Tibial nerve (tissue), 3 donors: Measurements from ENCODE around the gene TLE7.

Source experiments
- CTCF ChIP-seq, 5 experiments: fragments of 200-600 bp in 3 of 5; fragments of 450-650 bp in 2 of 5; sonication (generic) in 3 of 5; IDR thresholded peaks; one replicate each; pipeline ENCODE4 v1.5.1; 2016 to 2019; ENCODE audit warnings: antibody characterized with exemption in 5 of 5, mild to moderate bottlenecking in 3 of 5, moderate library complexity in 2 of 5
- POLR2A ChIP-seq, 2 donors: fragments of 450-650 bp; IDR thresholded peaks; one replicate each; pipeline ENCODE4 v1.6.1; 2017; ENCODE audit warnings: antibody characterized with exemption in 2 of 2, mild to moderate bottlenecking in 2 of 2, moderate library complexity in 2 of 2

DNA sequence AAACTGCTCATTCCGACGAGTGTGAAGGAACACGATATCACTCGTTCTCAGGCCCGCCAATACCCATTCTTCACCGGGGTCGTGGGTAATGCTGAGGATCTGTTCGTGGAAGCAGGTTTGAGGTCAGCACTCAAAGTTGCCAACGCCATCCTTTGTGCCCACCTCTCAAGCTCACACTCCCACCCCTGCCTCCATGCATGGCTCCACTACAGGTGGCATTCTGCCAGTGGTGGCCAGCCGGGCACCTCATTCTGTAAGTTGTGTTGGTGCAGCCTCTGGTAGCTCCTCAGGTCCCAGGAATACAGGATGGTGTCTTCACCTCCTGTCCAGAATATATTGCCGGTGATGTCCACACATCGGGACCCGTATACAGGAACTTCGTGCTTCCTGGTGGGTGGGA, 10.7 kb downstream of the TLE7 start:
- TF ChIP-seq CTCF (IDR thresholded peaks at IDR 0.05) (no peak), POLR2A (IDR thresholded peaks at IDR 0.05) (no peak)
